Adipose tissue (tissue), 3 donors: ENCODE measurements around the gene MPRIP. TPM values are rescaled to one million over a fixed set of nuclear protein-coding genes. Genes with fewer than 3 reads are reported as not detected.
"Not testable (repeated sequence)": the region's sequence is repeated elsewhere in the genome, so short reads cannot be mapped to it uniquely, and the experiment has no call there.

Experiments used
- H3K27ac ChIP-seq: one replicate; pipeline ENCODE4 v1.5.1; 2013; ENCODE audit warnings: low read depth, low read length
- WGBS, 3 donors: extraction: QIAGEN DNeasy Blood & Tissue Kit; methylation state at CpG; one replicate each; pipeline ENCODE4 v1.1.7; 2013; 5-methylcytosine and 5-hydroxymethylcytosine counted together
- polyA plus RNA-seq, 3 donors: library from polyadenylated mRNA; stranded (reverse); fragments of 200-250 nt; gene quantifications; one replicate each; pipeline ENCODE4 v1.2.3, GENCODE V29; 2013
- donor health status: healthy with polysubstance abuse.
- donor health status: Bipolar disorder and iron deficiency.
- donor health status: healthy.

The MPRIP gene
- polyA plus RNA-seq, 3 donors = 51.8 to 140 (median 128) TPM

DNA sequence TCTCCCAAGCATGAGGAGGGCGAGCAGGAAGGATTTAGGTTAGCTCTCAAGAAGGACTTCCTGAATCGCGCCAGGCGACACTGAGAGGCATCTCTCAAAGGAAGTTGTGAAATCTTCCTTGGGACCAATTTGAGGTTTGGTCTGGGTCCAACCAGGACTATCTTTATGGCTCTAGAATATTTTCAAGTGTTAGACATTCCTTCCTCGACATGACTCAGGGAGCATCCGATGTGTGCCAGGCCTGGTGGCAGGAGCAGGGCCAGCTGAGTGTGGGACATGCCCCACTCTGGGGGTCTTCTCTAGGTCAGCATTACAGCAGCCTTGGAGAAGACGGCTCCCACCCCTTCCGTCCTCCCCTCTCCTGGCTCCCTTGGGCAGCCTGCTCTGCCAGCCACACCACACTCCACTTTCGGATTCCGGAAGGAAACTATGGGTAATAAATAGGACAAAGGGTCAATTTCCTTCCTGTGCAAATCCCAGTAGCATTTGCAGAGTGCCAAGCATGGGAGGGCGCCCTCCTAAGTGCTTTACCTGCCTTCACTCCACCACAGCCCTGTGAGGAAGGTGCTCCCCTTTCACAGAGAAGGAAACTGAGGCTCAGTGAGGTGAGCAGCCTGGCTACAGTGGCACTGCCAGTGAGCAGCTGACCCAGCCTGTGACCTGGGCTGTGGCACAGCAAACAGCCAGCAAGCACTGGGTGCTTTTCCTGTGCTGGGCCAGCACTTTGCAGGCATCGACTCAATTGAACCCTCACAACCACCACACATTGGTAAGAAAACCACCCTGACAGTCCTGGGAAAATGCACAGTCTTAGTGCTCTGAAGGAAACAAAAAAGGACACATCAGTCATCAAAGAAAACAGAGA is 31.0 kb upstream of the MPRIP start:
- WGBS, 3 donors = 19 to 66% (median 22%) methylated on average over 3 to 6 of the region's 12 CpGs
- H3K27ac ChIP-seq = not testable (repeated sequence)

DNA sequence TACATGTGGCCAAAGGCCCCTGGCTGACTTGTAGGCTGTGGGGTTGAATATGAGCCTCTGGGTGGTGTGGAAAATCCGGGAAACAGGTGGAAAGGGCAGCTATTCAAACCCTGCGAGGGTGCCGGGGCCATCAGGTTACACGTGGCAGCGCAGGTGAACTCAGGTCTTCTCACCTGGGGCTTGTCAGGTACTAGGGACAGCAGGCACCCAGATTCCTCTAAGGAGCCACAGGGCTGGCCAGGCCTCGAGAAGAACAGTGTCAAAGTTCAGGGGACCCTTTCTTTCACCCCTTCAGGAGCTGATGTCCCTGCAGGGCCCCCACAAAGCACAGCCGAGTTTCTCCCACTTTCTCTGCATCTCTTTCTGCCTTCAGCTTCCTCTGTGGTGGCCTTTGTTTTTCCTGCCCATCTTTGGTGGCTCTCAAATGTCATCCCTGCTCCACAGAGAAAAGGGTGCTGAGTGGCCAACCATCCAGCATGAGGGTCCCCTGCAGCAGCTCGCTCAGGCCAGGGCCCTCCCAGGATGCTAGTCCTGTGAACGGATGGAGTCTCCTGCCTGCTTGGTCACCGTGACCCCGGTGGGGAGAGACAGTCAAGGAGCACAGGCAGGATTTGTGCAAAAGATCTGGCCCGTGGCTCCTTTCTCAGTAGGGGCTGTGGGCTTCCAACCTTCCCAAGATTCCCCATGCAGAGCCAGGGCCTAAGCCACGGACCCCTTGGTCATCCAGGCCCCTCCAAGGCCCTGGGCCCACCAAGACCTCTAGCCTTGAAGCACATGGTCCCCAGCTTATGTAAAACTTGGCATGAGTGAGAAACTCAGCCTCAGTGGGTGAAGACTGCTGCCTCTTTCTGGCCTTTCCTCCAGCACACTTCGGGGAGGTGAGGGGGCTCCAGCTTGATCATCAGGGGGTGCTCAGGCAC is 28.2 kb upstream of the MPRIP start:
- H3K27ac ChIP-seq = not testable (repeated sequence)
- WGBS, 3 donors = 90 to 92% (median 91%) methylated on average over 12 to 13 of the region's 14 CpGs

DNA sequence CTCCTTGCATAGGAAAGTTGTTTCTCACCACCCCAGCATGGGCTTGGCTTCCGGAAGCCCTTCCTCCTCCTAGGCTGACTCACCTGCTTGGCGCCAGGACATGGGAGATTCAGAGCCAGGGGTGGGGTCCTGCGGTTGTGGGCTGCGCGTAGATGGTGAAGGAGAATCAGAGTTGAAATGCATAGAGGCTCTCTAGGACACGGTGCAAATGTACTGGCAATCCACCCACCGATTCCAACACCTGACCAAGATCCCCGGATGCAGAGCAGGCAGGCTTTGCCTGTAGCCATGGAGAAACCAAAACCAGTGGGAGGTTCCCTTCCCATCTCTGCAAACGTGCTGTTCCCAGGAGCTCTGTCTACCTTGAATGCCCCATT is 27.5 kb upstream of the MPRIP start:
- 85 to 91% (median 87%) methylated on average over 9 of the region's 9 CpGs for WGBS, 3 donors
- H3K27ac ChIP-seq = not testable (repeated sequence)

DNA sequence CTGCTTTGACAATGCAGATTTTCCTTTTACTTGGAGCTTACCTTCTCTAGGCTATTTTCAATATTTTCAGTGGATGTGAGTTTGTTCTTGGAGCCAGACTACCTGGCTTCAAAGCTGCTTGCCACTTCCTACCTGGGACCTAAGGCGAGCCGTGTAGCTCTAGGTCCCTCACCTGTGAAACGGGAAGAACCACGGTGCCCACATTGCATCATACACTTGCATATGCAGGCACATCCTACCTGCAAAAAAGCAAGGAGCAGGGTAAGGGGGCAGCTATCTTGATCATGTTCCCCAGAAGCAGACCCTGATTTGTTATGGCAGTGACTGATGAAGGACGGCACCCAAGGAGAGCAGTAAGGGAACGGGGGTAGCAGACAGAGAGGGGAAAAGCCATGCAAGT is 27.0 kb upstream of the MPRIP start:
- H3K27ac ChIP-seq = no peak overlapping the region
- 85 to 95% (median 88%) methylated on average over 6 of the region's 6 CpGs for WGBS, 3 donors

DNA sequence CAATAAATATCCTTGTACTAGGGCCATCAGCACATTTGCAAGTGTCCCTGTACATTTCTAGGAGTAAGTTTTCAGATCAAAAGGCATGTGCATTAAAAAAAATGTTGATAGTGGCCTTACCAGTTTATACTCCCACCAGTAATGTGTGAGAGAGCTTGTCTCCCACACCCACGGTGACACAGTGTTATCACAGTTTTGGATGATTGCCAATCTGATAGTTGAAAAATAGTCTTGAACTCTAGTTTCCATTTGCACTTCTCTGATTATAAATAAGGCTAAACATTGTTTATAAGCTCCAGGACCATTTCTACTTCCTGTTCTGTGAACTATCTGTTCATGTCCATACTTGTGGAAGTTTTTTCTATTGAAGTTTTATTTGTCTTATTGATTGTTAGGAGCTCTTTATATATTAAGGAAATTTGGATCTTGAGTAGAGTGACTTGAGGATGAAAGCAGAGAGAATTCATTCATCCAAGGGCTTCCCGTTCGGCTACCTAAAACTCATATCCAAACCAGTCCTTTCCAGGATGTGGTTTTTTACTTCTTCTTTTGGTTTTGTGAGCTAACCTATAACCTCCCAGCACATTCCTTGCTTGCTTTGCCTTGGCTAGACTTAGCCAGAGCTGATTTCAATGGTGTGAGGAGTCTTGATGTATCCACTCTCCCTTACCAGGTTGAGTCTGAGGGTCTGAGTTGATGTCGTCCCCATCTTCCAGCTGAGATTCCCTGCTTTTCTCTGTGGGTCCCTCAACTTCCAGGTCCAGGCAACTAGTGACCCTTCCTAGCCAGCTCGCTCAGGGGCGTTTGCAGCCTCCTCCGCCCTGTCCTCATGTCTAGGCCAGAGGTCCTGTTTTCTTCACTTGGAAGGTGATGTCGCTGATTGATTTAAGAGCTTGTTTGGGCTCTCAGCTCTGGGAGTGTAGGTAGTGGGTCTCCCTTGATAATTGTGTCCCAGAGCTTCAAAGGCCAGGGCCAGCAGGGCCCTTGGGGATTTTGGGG is 25.8 kb upstream of the MPRIP start:
- 77 to 84% (median 79%) methylated on average over 8 of the region's 8 CpGs for WGBS, 3 donors
- not testable (repeated sequence) for H3K27ac ChIP-seq

DNA sequence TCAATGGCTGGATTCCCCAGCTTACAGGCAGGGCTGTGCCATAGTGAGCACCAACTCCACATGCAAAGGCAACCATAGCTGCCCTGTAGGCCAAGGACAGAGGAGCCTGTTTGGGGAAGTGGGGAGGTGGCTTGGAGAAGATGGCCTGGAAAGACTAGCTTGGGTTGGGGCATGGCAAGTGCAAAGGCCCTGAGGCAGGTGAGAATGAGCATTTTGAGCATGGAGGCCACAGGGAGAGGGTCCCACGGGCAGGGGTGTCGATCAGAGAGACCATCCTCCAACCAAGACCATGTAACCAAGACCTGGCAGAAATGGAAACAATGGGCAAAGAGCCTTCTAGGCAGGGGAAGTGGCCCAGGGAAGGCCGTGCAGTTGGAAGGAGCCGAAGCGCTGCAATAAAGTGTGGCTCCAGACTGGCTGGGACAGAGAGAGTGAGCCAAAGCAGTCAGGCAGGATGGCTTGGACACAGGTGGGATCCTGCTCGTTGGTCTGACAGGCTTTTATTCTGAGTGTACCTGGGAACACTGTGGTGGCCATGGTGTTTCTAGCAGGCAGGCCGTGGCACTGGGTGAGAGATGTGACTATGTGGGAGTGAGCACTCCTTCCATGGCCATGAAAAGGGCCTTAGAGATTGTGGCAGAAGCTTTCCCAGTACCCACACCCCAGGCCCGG is 24.8 kb upstream of the MPRIP start:
- WGBS, 3 donors = 92 to 95% (median 95%) methylated on average over 8 of the region's 8 CpGs
- no peak overlapping the region for H3K27ac ChIP-seq

DNA sequence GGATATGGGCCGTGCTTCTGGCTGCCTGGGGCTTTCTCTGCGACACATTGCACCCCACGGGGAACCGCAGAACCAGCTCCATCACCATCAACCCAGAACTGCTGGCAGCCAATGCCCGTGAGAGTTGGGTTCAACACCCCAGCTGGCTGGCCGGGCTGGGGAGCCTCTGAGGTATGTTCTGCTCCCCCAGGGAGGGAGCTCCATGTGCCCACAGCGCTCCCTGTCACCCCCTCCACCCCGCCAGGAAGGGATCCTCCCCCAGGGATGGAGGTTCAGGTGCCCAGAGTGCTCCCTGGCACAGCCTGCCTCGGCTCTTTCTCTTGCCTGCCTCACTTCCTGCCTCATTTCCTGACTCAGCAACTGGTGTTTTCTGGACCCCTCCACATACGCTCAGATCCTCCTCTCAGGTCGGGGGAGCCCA is 24.2 kb upstream of the MPRIP start:
- WGBS, 3 donors = 65 to 87% (median 67%) methylated on average over 11 of the region's 11 CpGs
- H3K27ac ChIP-seq = no peak overlapping the region

DNA sequence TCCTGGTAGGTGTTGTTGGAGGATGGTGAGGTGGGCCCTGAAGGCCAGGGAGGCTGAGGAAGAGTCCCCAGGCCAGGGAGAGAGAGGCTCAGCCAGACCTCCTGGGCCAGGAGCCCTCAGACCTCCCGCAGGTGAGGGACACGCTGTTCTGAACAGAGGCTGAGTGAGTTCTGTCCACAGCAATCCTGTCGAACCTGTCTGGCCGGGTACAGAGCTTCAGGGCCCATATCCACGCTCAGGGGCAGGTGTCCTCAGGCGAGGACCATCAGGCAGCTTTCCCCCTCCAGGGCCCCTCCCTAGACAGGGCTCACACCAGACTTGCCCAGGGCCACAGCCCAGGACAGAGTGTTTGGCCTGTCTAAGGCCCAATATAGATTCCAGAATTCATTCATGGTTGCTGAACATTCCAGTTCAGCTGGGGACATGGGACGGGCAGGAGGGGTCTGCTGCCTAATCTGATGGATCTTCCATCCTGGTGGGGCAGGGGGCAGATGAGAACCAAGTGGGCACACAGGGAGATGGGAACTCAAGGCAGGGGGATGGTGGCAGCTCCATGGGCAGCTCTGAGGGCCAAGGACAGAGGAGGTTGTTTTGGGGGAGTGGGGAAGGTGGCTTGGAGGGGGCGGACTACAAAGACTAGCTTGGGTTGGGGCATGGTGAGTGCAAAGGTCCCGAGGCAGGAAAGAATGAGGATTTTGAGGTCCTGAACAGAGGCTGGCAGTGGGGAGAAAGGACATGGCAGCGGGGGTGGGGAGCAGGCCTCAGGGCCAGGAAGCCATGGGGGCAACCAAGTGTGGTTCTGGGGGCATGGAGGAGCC is 23.4 kb upstream of the MPRIP start:
- 54 to 99% (median 94%) methylated on average over 9 to 10 of the region's 10 CpGs for WGBS, 3 donors
- no peak overlapping the region for H3K27ac ChIP-seq

DNA sequence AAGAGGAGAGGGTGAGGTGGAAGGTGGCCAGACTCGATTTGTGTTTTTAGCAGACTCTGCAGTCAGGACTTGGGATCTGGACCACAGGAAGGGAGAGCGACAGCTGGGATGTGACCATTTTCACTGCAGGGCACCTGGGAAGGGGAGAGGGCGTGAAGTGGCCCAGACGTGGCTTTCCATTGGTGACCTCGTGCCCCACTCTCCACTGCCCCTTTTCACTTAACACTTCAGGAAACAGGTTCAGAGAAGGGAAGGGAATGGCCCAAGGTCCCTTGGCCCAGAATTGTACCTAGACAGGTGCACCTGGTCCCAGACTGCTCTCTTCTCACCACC is 22.9 kb upstream of the MPRIP start:
- no peak overlapping the region for H3K27ac ChIP-seq
- WGBS, 3 donors = 82 to 91% (median 90%) methylated on average over 4 to 5 of the region's 5 CpGs

DNA sequence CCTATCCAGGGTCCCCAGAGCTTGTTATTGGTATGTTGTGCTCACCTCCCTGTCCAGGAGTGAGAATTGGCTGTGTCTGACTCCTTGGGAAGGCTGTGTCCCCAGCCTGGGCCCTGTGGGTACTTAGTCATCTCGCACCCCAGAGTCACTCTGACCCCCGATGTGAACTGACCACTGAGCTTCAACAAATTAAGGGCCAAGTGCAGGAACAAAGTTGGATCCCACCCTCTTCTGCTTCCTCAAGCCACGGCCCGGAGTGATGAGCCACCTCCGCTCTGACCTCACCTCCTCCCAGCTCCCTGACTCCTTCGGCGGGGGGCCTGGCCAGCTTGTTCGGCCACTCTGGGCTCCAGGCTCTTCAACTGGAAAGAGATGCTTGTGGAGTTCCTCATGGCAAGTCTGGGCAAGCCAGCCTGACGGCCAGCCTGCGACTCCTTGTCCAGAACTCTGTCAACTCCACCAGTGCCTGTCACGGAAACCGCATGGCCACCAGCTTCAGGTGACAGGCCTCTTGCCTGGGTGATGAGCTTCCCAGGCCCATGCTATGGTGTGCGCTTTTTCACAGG is 22.3 kb upstream of the MPRIP start:
- WGBS, 3 donors = 93 to 98% (median 97%) methylated on average over 13 of the region's 13 CpGs
- no peak overlapping the region for H3K27ac ChIP-seq

DNA sequence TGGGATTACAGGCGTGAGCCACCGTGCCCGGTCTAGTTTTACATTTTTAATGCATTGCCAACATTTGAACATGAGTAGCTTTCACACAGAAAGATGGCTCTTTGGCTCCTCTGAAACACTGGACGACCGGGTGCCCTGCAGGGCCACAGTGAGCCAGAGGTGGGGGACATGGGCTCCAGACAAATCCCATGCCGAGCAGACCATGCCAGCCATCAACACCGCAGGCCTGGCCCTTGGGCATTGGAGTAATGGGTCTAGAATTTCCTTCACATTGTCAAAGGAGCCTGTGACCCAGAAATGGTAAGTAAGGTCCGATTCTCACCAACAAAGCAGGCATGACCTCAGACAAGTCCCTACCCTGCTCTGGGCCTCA is 21.4 kb upstream of the MPRIP start:
- 87 to 91% (median 90%) methylated on average over 8 of the region's 8 CpGs for WGBS, 3 donors
- no peak overlapping the region for H3K27ac ChIP-seq

DNA sequence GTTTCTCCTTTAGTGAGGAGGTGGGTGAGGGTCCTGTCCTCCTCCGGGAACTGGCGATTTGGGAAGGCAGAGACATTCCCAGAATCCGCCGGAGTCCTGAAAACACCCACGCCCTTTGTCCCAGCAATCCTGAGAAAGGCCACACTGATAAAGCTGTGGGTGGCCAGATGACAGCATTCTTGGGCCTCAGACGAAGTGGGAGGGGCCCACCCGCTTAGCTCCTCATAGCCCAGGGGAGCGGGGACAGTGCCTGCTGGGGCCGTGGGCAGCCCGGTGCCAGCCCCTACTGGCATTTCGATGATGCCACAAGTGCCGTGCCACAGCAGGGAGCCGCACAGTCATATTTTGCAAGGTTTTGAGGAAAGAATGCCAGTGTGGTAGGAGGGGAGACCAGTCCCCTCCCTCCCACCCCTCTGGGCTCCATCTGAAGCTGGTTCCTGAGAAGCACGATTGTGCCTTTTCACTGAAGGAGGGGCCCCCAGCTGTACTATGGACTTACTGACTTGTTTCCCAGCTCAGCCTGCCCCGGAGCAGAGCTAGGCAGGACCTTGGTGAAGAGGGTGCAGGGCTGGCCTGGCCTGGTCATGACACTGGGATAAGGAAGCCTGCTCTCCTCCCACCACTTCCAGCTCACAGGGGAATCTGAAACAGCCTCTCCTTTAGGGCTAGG is 20.9 kb upstream of the MPRIP start:
- 29 to 67% (median 54%) methylated on average over 15 of the region's 15 CpGs for WGBS, 3 donors
- no peak overlapping the region for H3K27ac ChIP-seq

DNA sequence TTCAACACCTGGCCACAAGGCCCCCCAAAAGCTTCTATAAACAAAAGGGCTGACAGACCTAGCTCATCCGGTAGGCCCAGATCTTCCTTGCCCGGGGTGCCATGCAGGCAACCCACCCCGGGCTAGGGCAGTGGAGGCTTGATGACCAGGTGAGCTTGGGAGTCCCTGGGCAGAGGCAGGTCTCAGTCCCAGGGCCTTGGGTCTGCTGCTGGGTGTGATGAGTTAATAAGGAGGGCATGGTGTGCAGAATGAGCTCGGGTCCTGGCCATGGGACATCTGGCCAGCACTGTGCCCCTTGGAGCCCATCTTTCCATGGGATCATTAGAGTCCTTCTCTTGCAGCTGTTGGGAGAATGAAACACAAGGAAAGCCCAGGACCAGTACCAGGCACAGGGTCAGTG is 20.2 kb upstream of the MPRIP start:
- WGBS, 3 donors = 93 to 97% (median 97%) methylated on average over 4 of the region's 4 CpGs
- H3K27ac ChIP-seq = no peak overlapping the region

DNA sequence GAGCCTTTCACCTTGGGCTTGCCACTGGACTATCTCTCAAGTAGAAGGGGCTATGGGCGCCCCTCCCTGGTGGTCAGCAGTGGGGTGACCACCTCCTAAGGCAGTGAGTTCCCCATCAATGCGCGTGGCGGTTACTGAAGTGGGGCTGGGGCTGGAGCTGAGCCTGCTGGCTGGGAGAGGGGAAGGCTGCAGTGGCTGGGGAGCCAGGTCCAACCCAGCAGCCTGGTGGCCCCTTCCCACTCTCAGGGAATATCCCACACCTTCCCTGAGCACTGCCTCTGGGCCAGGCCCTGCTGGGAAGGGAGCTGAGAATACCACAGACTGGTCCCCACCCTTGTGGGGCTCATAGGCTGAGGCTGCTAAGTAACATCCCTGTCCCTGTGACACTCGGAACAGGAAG is 19.8 kb upstream of the MPRIP start:
- 86 to 95% (median 88%) methylated on average over 5 of the region's 5 CpGs for WGBS, 3 donors
- no peak overlapping the region for H3K27ac ChIP-seq

DNA sequence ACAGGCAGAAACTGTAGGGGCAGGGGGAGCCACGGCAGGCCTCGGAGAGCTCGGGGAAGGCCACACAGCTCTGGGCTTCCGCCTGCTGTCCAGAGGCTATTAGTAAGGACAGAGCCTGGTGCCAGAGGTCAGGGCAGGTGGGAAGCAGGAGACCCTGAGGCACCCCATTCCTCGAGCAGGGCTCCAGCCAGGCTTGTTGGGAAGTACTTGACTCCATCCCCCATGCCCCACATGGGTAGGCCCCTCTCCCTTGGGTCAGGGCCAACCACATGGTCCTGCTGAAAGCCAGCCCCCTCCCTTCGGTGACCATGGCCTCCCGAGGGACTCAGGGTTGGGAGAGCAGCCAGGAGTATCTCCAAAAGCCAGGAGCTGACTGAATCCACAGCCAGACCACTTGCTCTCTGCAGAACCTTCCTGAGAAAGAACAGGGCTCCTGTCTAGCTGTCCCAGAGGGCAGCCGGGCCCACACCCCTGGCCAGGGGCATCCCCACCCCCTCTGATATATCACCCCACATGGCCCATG is 17.4 kb upstream of the MPRIP start:
- WGBS, 3 donors = 76 to 78% (median 77%) methylated on average over 8 of the region's 8 CpGs

DNA sequence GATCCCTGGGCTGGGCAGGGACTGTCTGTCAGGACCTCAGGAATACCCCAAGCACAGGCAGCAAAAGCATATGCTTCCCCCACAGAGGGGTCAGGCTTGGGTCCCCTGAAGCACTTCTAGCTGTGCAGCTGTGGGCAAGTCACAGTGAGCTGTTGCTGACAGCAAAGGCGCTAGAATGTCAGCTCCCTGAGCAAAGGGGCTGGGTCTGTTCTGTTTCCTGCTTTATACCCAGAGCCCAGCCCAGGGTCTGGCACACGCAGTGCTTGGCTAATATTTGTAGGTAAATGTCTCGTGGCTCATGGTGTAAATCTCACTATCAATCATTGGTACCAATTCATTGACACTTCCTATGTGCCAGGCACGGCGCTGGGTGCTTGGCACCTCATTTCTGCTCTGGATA is 16.6 kb upstream of the MPRIP start:
- 36 to 88% (median 87%) methylated on average over 5 of the region's 5 CpGs for WGBS, 3 donors
- no peak overlapping the region for H3K27ac ChIP-seq

More for the DNA sequence above, 17.4 kb upstream of the MPRIP start:
- no peak overlapping the region for H3K27ac ChIP-seq
